ENCODE measurements around the gene PLK3. TPM values are rescaled to one million over a fixed set of nuclear protein-coding genes. Genes with fewer than 3 reads are reported as not detected.

PLK3 gene
- total RNA-seq, 3 donors from 2014 or later (not counting 1 experiment from before 2014, with no cell fraction given): 39.5 to 89.2 (median 78.1) TPM

- no peak for DNase-seq
- no peaks in the 10 kb centered on the region for H3K9me3 ChIP-seq (ENCODE audit: control insufficient read depth, insufficient read depth, low read length)
- over 99% methylated on average over 6 of the region's 6 CpGs for WGBS (ENCODE audit: insufficient coverage)
- H3K36me3 ChIP-seq (ENCODE audit: control insufficient read depth, insufficient read depth, low read length): peaks cover 7% of the 10 kb centered on the region
- no peak overlapping the region for H3K27ac ChIP-seq (ENCODE audit: low read length)
- H3K36me3 Mint-ChIP-seq: no peaks in the 10 kb centered on the region
- H3K9me3 Mint-ChIP-seq: no peaks in the 10 kb centered on the region
- H3K4me3 ChIP-seq (ENCODE audit: low read length): no peak overlapping the region
- no peak for TF ChIP-seq CTCF (IDR thresholded peaks at IDR 0.05)
- no peaks in the 10 kb centered on the region for H3K27me3 Mint-ChIP-seq (ENCODE audit: low read depth in 2 of 2)
- no peak for ATAC-seq
- intact Hi-C loops (cut with micrococcal nuclease): no loop called here
- H3K4me1 ChIP-seq (ENCODE audit: control insufficient read depth, insufficient read depth, low read length): no peaks in the 10 kb centered on the region
- H3K27me3 ChIP-seq (ENCODE audit: control insufficient read depth, insufficient read depth, low read length): no peaks in the 10 kb centered on the region
- H3K27ac Mint-ChIP-seq: no peak overlapping the region
- H3K4me3 Mint-ChIP-seq: no peak overlapping the region
- no peaks in the 10 kb centered on the region for H3K4me1 Mint-ChIP-seq
These were observed 53.0 kb downstream of the PLK3 start for GRCh38 chr1:44853201-44853600.

- H3K4me3 Mint-ChIP-seq: no peak overlapping the region
- 87% methylated on average over 1 of the region's 1 CpG for WGBS (ENCODE audit: insufficient coverage)
- no peak overlapping the region for H3K27ac Mint-ChIP-seq
- H3K27me3 ChIP-seq (ENCODE audit: control insufficient read depth, insufficient read depth, low read length): no peaks in the 10 kb centered on the region
- no peak overlapping the region for H3K4me3 ChIP-seq (ENCODE audit: low read length)
- no peaks in the 10 kb centered on the region for H3K36me3 Mint-ChIP-seq
- no peak overlapping the region for H3K27ac ChIP-seq (ENCODE audit: low read length)
- H3K9me3 ChIP-seq (ENCODE audit: control insufficient read depth, insufficient read depth, low read length): no peaks in the 10 kb centered on the region
- no peaks in the 10 kb centered on the region for H3K27me3 Mint-ChIP-seq (ENCODE audit: low read depth in 2 of 2)
- peaks cover 5% of the 10 kb centered on the region for H3K36me3 ChIP-seq (ENCODE audit: control insufficient read depth, insufficient read depth, low read length)
- ATAC-seq (no peak), DNase-seq (no peak)
- H3K9me3 Mint-ChIP-seq: no peaks in the 10 kb centered on the region
- no peaks in the 10 kb centered on the region for H3K4me1 ChIP-seq (ENCODE audit: control insufficient read depth, insufficient read depth, low read length)
- intact Hi-C loops (cut with micrococcal nuclease): no loop called here
- no peaks in the 10 kb centered on the region for H3K4me1 Mint-ChIP-seq
- TF ChIP-seq CTCF (IDR thresholded peaks at IDR 0.05): no peak
These were observed 54.8 kb downstream of the PLK3 start for GRCh38 chr1:44854970-44855369.

Other genes starting within 250 kb of the PLK3 start
- 1 to 10 TPM; 2.2 to 3.8 (median 3.3) TPM for gene TMEM53, start 125.9 kb upstream of the PLK3 start, total RNA-seq
- 10 to 100 TPM in 1 of 3 donors, 1 to 10 TPM in 2; 1.5 to 25.5 (median 5.0) TPM for gene ARMH1, start 125.7 kb upstream of the PLK3 start, total RNA-seq
- not detected for gene RNU5D-1, start 69.2 kb upstream of the PLK3 start, total RNA-seq
- gene KIF2C, start 60.5 kb upstream of the PLK3 start, total RNA-seq: 1 to 10 TPM in 1 of 3 donors, under 1 TPM in 2; 0.59 to 1.3 (median 0.93) TPM
- gene RPS8, start 24.8 kb upstream of the PLK3 start, total RNA-seq: 1,000 to 10,000 TPM in 2 of 3 donors, 100 to 1,000 TPM in 1; 848 to 1,092 (median 1,009) TPM
- under 1 TPM; 0.18 to 0.33 (median 0.28) TPM for gene BEST4, start 12.2 kb upstream of the PLK3 start, total RNA-seq
- gene DYNLT4, start 7.0 kb downstream of the PLK3 start, total RNA-seq: 1 to 10 TPM in 1 of 3 donors, under 1 TPM in 1, not detected in 1; 0.96 to 1.2 TPM
- 1 to 10 TPM; 4.4 to 5.7 (median 4.9) TPM for gene BTBD19, start 8.1 kb downstream of the PLK3 start, total RNA-seq
- 1 to 10 TPM; 1.8 to 3.1 (median 2.4) TPM for gene PTCH2, start 42.9 kb downstream of the PLK3 start, total RNA-seq
- 10 to 100 TPM; 12.4 to 19.1 (median 14.3) TPM for gene EIF2B3, start 186.2 kb downstream of the PLK3 start, total RNA-seq
- 10 to 100 TPM; 56.6 to 67.4 (median 64.4) TPM for gene HECTD3, start 210.9 kb downstream of the PLK3 start, total RNA-seq
- gene UROD, start 211.9 kb downstream of the PLK3 start, total RNA-seq: 10 to 100 TPM; 54.5 to 65.4 (median 56.6) TPM

Measured in natural killer cell (primary cell).